HepG2 (cell line): Measurements from ENCODE around the gene ANKRD37. TPM values are rescaled to one million over a fixed set of nuclear protein-coding genes. Genes with fewer than 3 reads are reported as not detected.

Experiments
- ATF2 ChIP-seq: sonication (generic); formaldehyde crosslinking; IDR thresholded peaks from 2 replicates; pipeline ENCODE4 v1.4.0; 2020; ENCODE audit warnings: missing genetic modification reagents
- CENPT ChIP-seq: sonication (generic); formaldehyde crosslinking; IDR thresholded peaks from 2 replicates; pipeline ENCODE4 v1.8.0; 2022; ENCODE audit warnings: low read depth, mild to moderate bottlenecking, moderate library complexity, missing genetic modification reagents
- DRAP1 ChIP-seq: IDR thresholded peaks from 2 replicates; pipeline ENCODE4 v1.6.1; 2016; ENCODE audit warnings: missing genetic modification reagents, missing compliant biosample characterization
- GATA4 ChIP-seq: sonication (generic); IDR thresholded peaks from 2 replicates; pipeline ENCODE4 v1.6.1; 2016; ENCODE audit warnings: antibody characterized with exemption, low read depth, borderline replicate concordance
- HMGXB3 ChIP-seq: sonication (generic); formaldehyde crosslinking; IDR thresholded peaks from 2 replicates; pipeline ENCODE4 v1.4.0; 2020; ENCODE audit warnings: missing genetic modification reagents, borderline replicate concordance
- HNF4A ChIP-seq: sonication (generic); formaldehyde crosslinking; IDR thresholded peaks from 2 replicates; pipeline ENCODE4 v1.4.0; 2020; ENCODE audit warnings: missing genetic modification reagents
- JUNB ChIP-seq: sonication (generic); formaldehyde crosslinking; IDR thresholded peaks from 2 replicates; pipeline ENCODE4 v1.8.0; 2022; ENCODE audit warnings: missing genetic modification reagents, mild to moderate bottlenecking, borderline replicate concordance
- MYPOP ChIP-seq: sonication (generic); formaldehyde crosslinking; IDR thresholded peaks from 2 replicates; pipeline ENCODE4 v1.8.1; 2023; ENCODE audit warnings: mild to moderate bottlenecking, moderate library complexity, missing genetic modification reagents
- NFKB2 ChIP-seq: sonication (generic); formaldehyde crosslinking; IDR thresholded peaks from 2 replicates; pipeline ENCODE4 v1.4.0; 2020; ENCODE audit warnings: missing genetic modification reagents, borderline replicate concordance
- RARG ChIP-seq: sonication (generic); formaldehyde crosslinking; IDR thresholded peaks from 2 replicates; pipeline ENCODE4 v1.4.0; 2020; ENCODE audit warnings: low read depth, mild to moderate bottlenecking, missing genetic modification reagents
- RELA ChIP-seq: sonication (generic); formaldehyde crosslinking; IDR thresholded peaks from 2 replicates; pipeline ENCODE4 v1.4.0; 2020; ENCODE audit warnings: missing genetic modification reagents
- ZNF362 ChIP-seq: sonication (generic); formaldehyde crosslinking; IDR thresholded peaks from 2 replicates; pipeline ENCODE4 v1.4.0; 2020; ENCODE audit warnings: missing genetic modification reagents, mild to moderate bottlenecking, borderline replicate concordance
- ZNF577 ChIP-seq: sonication (generic); formaldehyde crosslinking; IDR thresholded peaks from 2 replicates; pipeline ENCODE4 v1.4.0; 2020; ENCODE audit warnings: mild to moderate bottlenecking, low read depth, missing genetic modification reagents, borderline replicate concordance
- ZNF639 ChIP-seq: conservative IDR thresholded peaks from 2 replicates; pipeline ENCODE4 v1.6.1; 2018; ENCODE audit warnings: missing genetic modification reagents
- ZNF761 ChIP-seq: sonication (generic); formaldehyde crosslinking; conservative IDR thresholded peaks from 2 replicates; pipeline ENCODE4 v1.4.0; 2020; ENCODE audit warnings: mild to moderate bottlenecking, missing genetic modification reagents
- polyA plus RNA-seq, 8 experiments: library from polyadenylated mRNA; depleted of rRNA in 3 of 8; stranded (reverse) in 7 of 8; unstranded in 1 of 8; fragments of >200 nt; fragmentation: Illumina TruSeq in 4 of 8; extraction: Trizol in 4 of 8; gene quantifications; 2 replicates each; pipeline versions ENCODE4 v1.2.1 to v1.2.3, GENCODE V29; 2011 to 2016; ENCODE audit warnings: low read depth in 4 of 8, missing spikeins in 1 of 8, mixed read lengths in 1 of 8; ENCODE audit not compliant: insufficient read depth in 1 of 8
- total RNA-seq, 5 experiments: library from RNA; depleted of rRNA; stranded (reverse); fragments of >200 nt; fragmentation: Illumina TruSeq; extraction: Trizol; gene quantifications; 2 replicates each; pipeline ENCODE4 v1.2.3, GENCODE V29; 2016; ENCODE audit warnings: low read depth in 1 of 5

ANKRD37 gene
- total and polyA plus RNA-seq, 2 of the 13 experiments (the other 11 are each of a cell fraction or from before 2014, with no cell fraction given) = 2.2 to 51.4 TPM

GRCh38 chr4:185396724-185397385 is at the start of gene ANKRD37 (continued):
- TF ChIP-seq RARG (CRISPR knock-in tag) = no peak
- TF ChIP-seq NFKB2 (CRISPR knock-in tag) = no peak
- TF ChIP-seq CENPT (CRISPR knock-in tag) = no peak
- TF ChIP-seq JUNB (CRISPR knock-in tag) = no peak
- TF ChIP-seq DRAP1 = peak; percentile 99
- TF ChIP-seq GATA4 = peak; percentile 76; the same call in 1 of the 2 replicates
- no peak for TF ChIP-seq ZNF761 (CRISPR knock-in tag)
- no peak for TF ChIP-seq ZNF362 (CRISPR knock-in tag)
- 0 out of 2 replicates have a peak, but pooled peaks have one; percentile 1 for TF ChIP-seq HMGXB3 (CRISPR knock-in tag)
- TF ChIP-seq HNF4A = no peak
- TF ChIP-seq ZNF577 (CRISPR knock-in tag) = no peak
- TF ChIP-seq MYPOP (CRISPR knock-in tag) = 0 out of 2 replicates have a peak, but pooled peaks have one; percentile 34
- no peak; the same call in 1 of the 2 replicates for TF ChIP-seq ZNF639 (CRISPR knock-in tag)
- no peak; the same call in 1 of the 2 replicates for TF ChIP-seq ATF2
- no peak for TF ChIP-seq RELA (CRISPR knock-in tag)
